ENCODE data around the gene USO1.

DNA sequence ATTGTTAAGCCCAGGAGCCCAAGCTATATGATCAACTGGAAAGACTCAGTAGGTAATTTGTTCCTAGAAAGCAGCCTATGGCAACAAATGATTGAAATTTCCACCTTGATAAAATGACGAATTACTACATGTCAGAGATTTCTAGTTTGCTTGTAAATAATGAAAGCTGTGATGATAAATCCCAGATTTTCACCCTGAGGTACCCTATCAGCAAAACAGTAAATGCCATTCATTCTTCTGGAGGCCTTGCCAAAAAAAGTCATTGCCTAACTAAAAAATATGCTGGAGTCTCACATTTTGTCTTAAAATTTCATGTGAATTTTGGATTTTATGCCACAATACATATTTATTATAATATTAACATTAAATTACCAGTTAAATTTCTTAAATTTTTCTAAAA, 106.5 kb downstream of the USO1 start:
- TF ChIP-seq, protein P1, sequence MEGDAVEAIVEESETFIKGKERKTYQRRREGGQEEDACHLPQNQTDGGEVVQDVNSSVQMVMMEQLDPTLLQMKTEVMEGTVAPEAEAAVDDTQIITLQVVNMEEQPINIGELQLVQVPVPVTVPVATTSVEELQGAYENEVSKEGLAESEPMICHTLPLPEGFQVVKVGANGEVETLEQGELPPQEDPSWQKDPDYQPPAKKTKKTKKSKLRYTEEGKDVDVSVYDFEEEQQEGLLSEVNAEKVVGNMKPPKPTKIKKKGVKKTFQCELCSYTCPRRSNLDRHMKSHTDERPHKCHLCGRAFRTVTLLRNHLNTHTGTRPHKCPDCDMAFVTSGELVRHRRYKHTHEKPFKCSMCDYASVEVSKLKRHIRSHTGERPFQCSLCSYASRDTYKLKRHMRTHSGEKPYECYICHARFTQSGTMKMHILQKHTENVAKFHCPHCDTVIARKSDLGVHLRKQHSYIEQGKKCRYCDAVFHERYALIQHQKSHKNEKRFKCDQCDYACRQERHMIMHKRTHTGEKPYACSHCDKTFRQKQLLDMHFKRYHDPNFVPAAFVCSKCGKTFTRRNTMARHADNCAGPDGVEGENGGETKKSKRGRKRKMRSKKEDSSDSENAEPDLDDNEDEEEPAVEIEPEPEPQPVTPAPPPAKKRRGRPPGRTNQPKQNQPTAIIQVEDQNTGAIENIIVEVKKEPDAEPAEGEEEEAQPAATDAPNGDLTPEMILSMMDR (conservative IDR thresholded peaks at IDR 0.05): no peak
- no peak for TF ChIP-seq EZH2 (IDR thresholded peaks at IDR 0.05; ENCODE audit: low read depth)

Data from PC-9 (cell line).